Neutrophil (primary cell): ENCODE results near the gene CABP4.

Experiments used
- H3K27ac ChIP-seq: fragments of 200-600 bp; sonication (generic); 2 replicates; pipeline ENCODE4 v1.5.1; 2016; ENCODE audit warnings: mild to moderate bottlenecking, moderate library complexity
- H3K27me3 ChIP-seq: fragments of 200-600 bp; sonication (generic); 2 replicates; pipeline ENCODE4 v1.6.0; 2016; ENCODE audit warnings: mild to moderate bottlenecking
- H3K36me3 ChIP-seq: fragments of 200-600 bp; sonication (generic); 2 replicates; pipeline ENCODE4 v1.5.1; 2017
- H3K4me1 ChIP-seq, 2 experiments: fragments of 200-600 bp in 1 of 2; sonication (generic) in 1 of 2; 1 replicate in 1 of 2; 2 replicates in 1 of 2; pipeline versions ENCODE4 v1.5.1 to v1.6.1; 2013 to 2016; ENCODE audit warnings: low read depth in 1 of 2, low read length in 1 of 2, mild to moderate bottlenecking in 1 of 2, moderate library complexity in 1 of 2; ENCODE audit not compliant: control insufficient read depth in 1 of 2, insufficient read depth in 1 of 2
- H3K4me3 ChIP-seq, 2 experiments: fragments of 200-600 bp in 1 of 2; sonication (generic) in 1 of 2; 1 replicate in 1 of 2; 2 replicates in 1 of 2; pipeline ENCODE4 v1.5.1; 2013 to 2016; ENCODE audit warnings: low read depth in 1 of 2, low read length in 1 of 2, mild to moderate bottlenecking in 1 of 2, moderate library complexity in 1 of 2
- H3K9me3 ChIP-seq: fragments of 200-600 bp; sonication (generic); 2 replicates; pipeline ENCODE4 v1.5.1; 2016
- TF ChIP-seq, protein P1 (sequence below): fragments of 200-600 bp; sonication (generic); IDR thresholded peaks from 2 replicates; pipeline ENCODE4 v1.5.1; 2016; ENCODE audit warnings: antibody characterized with exemption

Gene CABP4

GRCh38 chr11:67510023-67510345 is 54.8 kb downstream of the CABP4 start:
- no peak overlapping the region for H3K4me3 ChIP-seq
- no peaks in the 10 kb centered on the region for H3K9me3 ChIP-seq
- H3K4me1 ChIP-seq: peaks cover 32 to 35% of the 10 kb centered on the region in 2 experiments
- TF ChIP-seq, protein P1, sequence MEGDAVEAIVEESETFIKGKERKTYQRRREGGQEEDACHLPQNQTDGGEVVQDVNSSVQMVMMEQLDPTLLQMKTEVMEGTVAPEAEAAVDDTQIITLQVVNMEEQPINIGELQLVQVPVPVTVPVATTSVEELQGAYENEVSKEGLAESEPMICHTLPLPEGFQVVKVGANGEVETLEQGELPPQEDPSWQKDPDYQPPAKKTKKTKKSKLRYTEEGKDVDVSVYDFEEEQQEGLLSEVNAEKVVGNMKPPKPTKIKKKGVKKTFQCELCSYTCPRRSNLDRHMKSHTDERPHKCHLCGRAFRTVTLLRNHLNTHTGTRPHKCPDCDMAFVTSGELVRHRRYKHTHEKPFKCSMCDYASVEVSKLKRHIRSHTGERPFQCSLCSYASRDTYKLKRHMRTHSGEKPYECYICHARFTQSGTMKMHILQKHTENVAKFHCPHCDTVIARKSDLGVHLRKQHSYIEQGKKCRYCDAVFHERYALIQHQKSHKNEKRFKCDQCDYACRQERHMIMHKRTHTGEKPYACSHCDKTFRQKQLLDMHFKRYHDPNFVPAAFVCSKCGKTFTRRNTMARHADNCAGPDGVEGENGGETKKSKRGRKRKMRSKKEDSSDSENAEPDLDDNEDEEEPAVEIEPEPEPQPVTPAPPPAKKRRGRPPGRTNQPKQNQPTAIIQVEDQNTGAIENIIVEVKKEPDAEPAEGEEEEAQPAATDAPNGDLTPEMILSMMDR: no peak
- H3K27me3 ChIP-seq: peaks cover 49% of the 10 kb centered on the region
- no peaks in the 10 kb centered on the region for H3K36me3 ChIP-seq
- H3K27ac ChIP-seq: no peak overlapping the region
